Stimulated activated CD4-positive, alpha-beta T cell treated with anti-CD3 and anti-CD28 coated beads, TNF-alpha, amount 100 ng/mL, for 24 hours (primary cell): ENCODE results near the gene WDR82.

Source experiments
- DNase-seq, 3 experiments: peaks; one replicate each; pipeline ENCODE4 v3.0.0-alpha.2; 2020; ENCODE audit warnings: low read depth in 3 of 3

WDR82 gene

GRCh38 chr3:52278510-52279069 is at the start of gene WDR82:
TSS of gene WDR82 (minus strand) at chr3:52278649. CDS start at chr3:52278361, 288 bp downstream.
- peak; percentile 96 to 99 (median 98) for DNase-seq

- no peak for DNase-seq
Observed at GRCh38 chr3:52327486-52328290, 49.2 kb upstream of the WDR82 start.

- no peak for DNase-seq
Observed at GRCh38 chr3:52326976-52327375, 48.5 kb upstream of the WDR82 start.

- no peak for DNase-seq
Observed at GRCh38 chr3:52325686-52326085, 47.2 kb upstream of the WDR82 start.

GRCh38 chr3:52324676-52325075 is 46.2 kb upstream of the WDR82 start:
- no peak for DNase-seq

GRCh38 chr3:52323526-52324295 is 45.3 kb upstream of the WDR82 start:
- DNase-seq = no peak

GRCh38 chr3:52322466-52322865 is 44.0 kb upstream of the WDR82 start:
- no peak for DNase-seq

GRCh38 chr3:52321481-52321880 is 43.0 kb upstream of the WDR82 start:
- DNase-seq = no peak

GRCh38 chr3:52319921-52320595 is 41.6 kb upstream of the WDR82 start:
- no peak for DNase-seq

- no peak for DNase-seq
Observed at GRCh38 chr3:52318186-52318816, 39.9 kb upstream of the WDR82 start.

- peak; percentile 42 to 69 (median 49) for DNase-seq
Observed at GRCh38 chr3:52317208-52318000, 39.0 kb upstream of the WDR82 start.

- DNase-seq = no peak
Observed at GRCh38 chr3:52315977-52316764, 37.7 kb upstream of the WDR82 start, which contains the start of gene DNAH1. TSS of gene DNAH1 (plus strand) at chr3:52316319. CDS start at chr3:52322443, 6,124 bp downstream.

- DNase-seq = no peak
Observed at GRCh38 chr3:52315006-52315405, 36.6 kb upstream of the WDR82 start.

- no peak for DNase-seq
Observed at GRCh38 chr3:52314489-52314888, 36.0 kb upstream of the WDR82 start.

- no peak for DNase-seq
Observed at GRCh38 chr3:52313774-52314188, 35.3 kb upstream of the WDR82 start.

GRCh38 chr3:52313188-52313773 is 34.8 kb upstream of the WDR82 start:
- DNase-seq = no peak

- no peak for DNase-seq
Observed at GRCh38 chr3:52311576-52312119, 33.2 kb upstream of the WDR82 start.

- DNase-seq = peak in 2 of 3 experiments; percentile 8 to 39
Observed at GRCh38 chr3:52310861-52311575, 32.6 kb upstream of the WDR82 start.
